ENCODE measurements around the gene TLE4.

TLE4 gene

GRCh38 chr9:79682076-79682736, 110.4 kb downstream of the TLE4 start:
- no peak for DNase-seq (ENCODE audit: extremely low read depth, low read depth)
- no peak for TF ChIP-seq CTCF (IDR thresholded peaks at IDR 0.05; ENCODE audit: low read depth, low read length, missing control alignments)
- H3K4me3 ChIP-seq (replicated peaks; ENCODE audit: low read depth, low read length): no peak overlapping the region

- TF ChIP-seq CTCF (IDR thresholded peaks at IDR 0.05; ENCODE audit: low read depth, low read length, missing control alignments): no peak
- H3K4me3 ChIP-seq (replicated peaks; ENCODE audit: low read depth, low read length): no peak overlapping the region
- no peak for DNase-seq (ENCODE audit: extremely low read depth, low read depth)
Measured at GRCh38 chr9:79684059-79684458, 112.3 kb downstream of the TLE4 start.

GRCh38 chr9:79684711-79685575, 113.2 kb downstream of the TLE4 start:
- H3K4me3 ChIP-seq (replicated peaks; ENCODE audit: low read depth, low read length): no peak overlapping the region
- no peak for TF ChIP-seq CTCF (IDR thresholded peaks at IDR 0.05; ENCODE audit: low read depth, low read length, missing control alignments)
- peak; percentile 39 for DNase-seq (ENCODE audit: extremely low read depth, low read depth)

GRCh38 chr9:79685577-79685976, 113.8 kb downstream of the TLE4 start:
- no peak for DNase-seq (ENCODE audit: extremely low read depth, low read depth)
- TF ChIP-seq CTCF (IDR thresholded peaks at IDR 0.05; ENCODE audit: low read depth, low read length, missing control alignments): no peak

GRCh38 chr9:79686381-79687130, 114.8 kb downstream of the TLE4 start:
- DNase-seq (ENCODE audit: extremely low read depth, low read depth): peak; percentile 67
- no peak overlapping the region for H3K4me3 ChIP-seq (replicated peaks; ENCODE audit: low read depth, low read length)
- no peak for TF ChIP-seq CTCF (IDR thresholded peaks at IDR 0.05; ENCODE audit: low read depth, low read length, missing control alignments)

More at GRCh38 chr9:79685577-79685976, 113.8 kb downstream of the TLE4 start:
- H3K4me3 ChIP-seq (replicated peaks; ENCODE audit: low read depth, low read length): no peak overlapping the region

GRCh38 chr9:79687131-79687447, 115.3 kb downstream of the TLE4 start:
- no peak overlapping the region for H3K4me3 ChIP-seq (replicated peaks; ENCODE audit: low read depth, low read length)
- no peak for TF ChIP-seq CTCF (IDR thresholded peaks at IDR 0.05; ENCODE audit: low read depth, low read length, missing control alignments)
- no peak for DNase-seq (ENCODE audit: extremely low read depth, low read depth)

Data from HFF-Myc (cell line).